NT2/D1 (cell line): Measurements from ENCODE around the gene MAP2.

Experiments
- DNase-seq: peaks from one replicate; pipeline ENCODE4 v3.0.0-alpha.2; 2011; ENCODE audit warnings: low read depth, low spot score
- H3K27me3 ChIP-seq: 2 replicates; pipeline ENCODE4 v1.6.0; 2011; ENCODE audit warnings: mild to moderate bottlenecking; ENCODE audit not compliant: insufficient read length, insufficient read depth
- H3K36me3 ChIP-seq: 2 replicates; pipeline ENCODE4 v1.6.1; 2011; ENCODE audit warnings: mild to moderate bottlenecking, low read length, mixed read lengths; ENCODE audit not compliant: insufficient read depth, insufficient read length
- H3K4me1 ChIP-seq: 2 replicates; pipeline ENCODE4 v1.5.1; 2011; ENCODE audit not compliant: insufficient read depth, insufficient read length
- H3K4me3 ChIP-seq: 2 replicates; pipeline ENCODE4 v1.5.1; 2011; ENCODE audit warnings: low read depth; ENCODE audit not compliant: insufficient read length
- H3K9ac ChIP-seq: 2 replicates; pipeline ENCODE4 v1.6.0; 2011; ENCODE audit warnings: low read depth; ENCODE audit not compliant: insufficient read length
- H3K9me3 ChIP-seq: 2 replicates; pipeline ENCODE4 v1.5.1; 2011; ENCODE audit warnings: mild to moderate bottlenecking, low read length; ENCODE audit not compliant: insufficient read depth
- SUZ12 ChIP-seq: IDR thresholded peaks from 2 replicates; pipeline ENCODE4 v1.6.1; 2011; ENCODE audit not compliant: insufficient read length, insufficient read depth; ENCODE audit errors: extremely low read depth
- YY1 ChIP-seq: IDR thresholded peaks from 2 replicates; pipeline ENCODE4 v1.6.1; 2011; ENCODE audit not compliant: insufficient read length, insufficient read depth
- ZNF274 ChIP-seq: IDR thresholded peaks from 2 replicates; pipeline ENCODE4 v1.6.1; 2011; ENCODE audit warnings: mild to moderate bottlenecking, low read depth, low read length

MAP2 gene

GRCh38 chr2:209556354-209556961 is 132.6 kb downstream of the MAP2 start:
- Histone ChIP-seq H3K36me3 (no peaks in the 10 kb centered on the region), H3K4me1 (no peaks in the 10 kb centered on the region), H3K4me3 (no peak overlapping the region), H3K9ac (no peak overlapping the region), H3K9me3 (no peaks in the 10 kb centered on the region), H3K27me3 (no peaks in the 10 kb centered on the region)
- DNase-seq, result no peak
- TF ChIP-seq ZNF274 (no peak), SUZ12 (no peak), YY1 (no peak)

DNA sequence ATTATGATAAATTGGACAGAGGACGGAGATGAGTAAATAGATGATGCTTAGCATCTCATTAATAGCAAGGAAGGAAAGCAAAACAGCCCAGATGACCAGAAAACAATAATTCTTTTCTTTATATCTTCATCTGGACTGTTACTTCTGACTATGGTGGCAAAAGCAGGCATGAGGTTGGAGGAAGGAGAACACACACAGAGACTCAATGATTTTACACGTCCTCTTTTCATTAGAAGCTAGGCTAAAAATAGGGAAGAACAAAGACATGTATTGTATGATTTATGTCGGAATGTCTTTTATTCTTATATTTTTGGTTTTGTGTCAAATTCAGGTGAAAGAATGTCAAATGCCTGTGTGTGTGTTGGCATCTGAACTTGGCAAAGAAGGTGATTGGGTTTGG is 137.1 kb downstream of the MAP2 start:
- Histone ChIP-seq H3K9ac (no peak overlapping the region), H3K4me1 (no peaks in the 10 kb centered on the region), H3K4me3 (no peak overlapping the region), H3K9me3 (no peaks in the 10 kb centered on the region), H3K36me3 (no peaks in the 10 kb centered on the region), H3K27me3 (no peaks in the 10 kb centered on the region)
- DNase-seq, result no peak
- TF ChIP-seq ZNF274, result no peak
- no peak for TF ChIP-seq YY1
- no peak for TF ChIP-seq SUZ12

DNA sequence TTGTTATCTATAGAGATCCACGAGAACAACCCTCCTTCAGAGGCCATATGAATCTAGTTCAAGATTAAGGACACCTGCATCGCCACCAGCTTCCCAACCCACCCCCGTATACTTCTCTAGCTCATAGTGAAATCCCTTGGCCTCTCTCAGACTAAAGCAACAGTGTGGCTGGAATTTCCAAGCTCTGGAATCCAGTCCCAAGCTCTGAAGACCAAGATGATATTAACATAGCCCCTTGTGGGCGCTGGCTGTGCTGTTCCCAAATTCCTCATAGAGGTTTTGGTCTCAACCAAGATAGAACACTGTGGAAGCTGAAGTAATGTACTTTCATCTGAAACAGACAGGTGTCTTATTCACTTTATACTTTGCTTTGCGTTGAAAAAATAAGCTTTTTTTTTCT is 139.6 kb downstream of the MAP2 start:
- Histone ChIP-seq H3K36me3 (no peaks in the 10 kb centered on the region), H3K9ac (no peak overlapping the region), H3K4me3 (no peak overlapping the region), H3K9me3 (no peaks in the 10 kb centered on the region), H3K4me1 (no peaks in the 10 kb centered on the region), H3K27me3 (no peaks in the 10 kb centered on the region)
- no peak for TF ChIP-seq SUZ12
- no peak for TF ChIP-seq ZNF274
- no peak for TF ChIP-seq YY1
- DNase-seq, result no peak

GRCh38 chr2:209564816-209565215 is 141.0 kb downstream of the MAP2 start:
- DNase-seq, result no peak
- TF ChIP-seq ZNF274 (no peak), SUZ12 (no peak), YY1 (no peak)
- Histone ChIP-seq H3K4me1 (no peaks in the 10 kb centered on the region), H3K9me3 (no peaks in the 10 kb centered on the region), H3K9ac (no peak overlapping the region), H3K27me3 (no peaks in the 10 kb centered on the region), H3K36me3 (no peaks in the 10 kb centered on the region), H3K4me3 (no peak overlapping the region)

DNA sequence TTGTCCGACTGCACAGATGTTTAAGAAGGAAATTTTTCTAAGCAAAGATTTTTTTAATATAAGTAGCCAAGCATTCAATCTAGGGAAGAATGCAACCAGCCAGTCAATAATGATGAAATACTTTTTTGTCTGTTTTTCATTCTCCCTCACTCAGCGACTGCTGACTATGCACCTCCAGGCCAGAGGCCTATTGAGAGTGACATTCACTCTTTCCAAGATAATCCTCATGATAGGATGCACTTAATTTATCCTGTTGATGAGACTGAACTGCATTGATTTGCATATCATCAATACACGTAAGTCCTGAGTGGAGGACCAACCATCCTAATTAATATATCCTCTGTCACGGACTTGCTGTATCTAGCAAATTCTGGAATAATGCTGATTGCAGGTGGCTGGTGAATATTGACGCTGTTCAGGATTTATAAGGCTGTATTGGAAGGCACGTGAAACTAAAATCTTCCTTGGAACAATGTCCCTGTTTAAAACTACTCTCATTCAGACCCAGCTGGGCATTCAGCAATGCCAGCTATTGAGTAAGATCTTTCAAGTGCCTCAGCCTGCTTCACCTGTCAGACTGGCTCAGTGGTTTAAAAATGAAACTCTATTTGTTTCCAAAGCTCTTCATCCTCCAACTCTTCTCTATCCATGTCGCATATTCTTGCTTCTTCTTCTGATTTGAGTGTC is 142.2 kb downstream of the MAP2 start:
- Histone ChIP-seq H3K36me3 (no peaks in the 10 kb centered on the region), H3K4me3 (no peak overlapping the region), H3K9ac (no peak overlapping the region), H3K9me3 (no peaks in the 10 kb centered on the region), H3K27me3 (no peaks in the 10 kb centered on the region), H3K4me1 (no peaks in the 10 kb centered on the region)
- TF ChIP-seq ZNF274 (no peak), YY1 (no peak), SUZ12 (no peak)
- DNase-seq, result no peak

DNA sequence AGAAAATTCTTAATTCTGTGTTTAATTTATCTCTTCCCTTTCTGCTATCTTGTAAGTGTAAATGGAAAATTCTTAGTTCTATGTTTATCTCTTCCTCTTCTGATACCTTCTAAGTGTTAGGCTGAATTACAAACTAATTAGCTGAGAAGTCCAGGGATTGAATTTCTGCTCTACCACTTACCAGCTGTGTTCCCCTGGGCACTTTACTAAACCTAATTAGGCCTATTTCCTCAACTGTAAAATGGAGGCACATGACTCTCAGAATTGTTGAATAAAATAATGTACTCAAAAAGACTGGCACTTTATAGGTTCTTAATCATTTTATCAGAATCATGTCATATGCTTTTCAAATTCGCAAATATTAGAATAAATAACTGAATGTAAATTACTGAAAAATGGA is 146.3 kb downstream of the MAP2 start:
- Histone ChIP-seq H3K4me3 (no peak overlapping the region), H3K36me3 (no peaks in the 10 kb centered on the region), H3K9me3 (no peaks in the 10 kb centered on the region), H3K27me3 (no peaks in the 10 kb centered on the region), H3K9ac (no peak overlapping the region), H3K4me1 (no peaks in the 10 kb centered on the region)
- no peak for DNase-seq
- TF ChIP-seq SUZ12 (no peak), ZNF274 (no peak), YY1 (no peak)

DNA sequence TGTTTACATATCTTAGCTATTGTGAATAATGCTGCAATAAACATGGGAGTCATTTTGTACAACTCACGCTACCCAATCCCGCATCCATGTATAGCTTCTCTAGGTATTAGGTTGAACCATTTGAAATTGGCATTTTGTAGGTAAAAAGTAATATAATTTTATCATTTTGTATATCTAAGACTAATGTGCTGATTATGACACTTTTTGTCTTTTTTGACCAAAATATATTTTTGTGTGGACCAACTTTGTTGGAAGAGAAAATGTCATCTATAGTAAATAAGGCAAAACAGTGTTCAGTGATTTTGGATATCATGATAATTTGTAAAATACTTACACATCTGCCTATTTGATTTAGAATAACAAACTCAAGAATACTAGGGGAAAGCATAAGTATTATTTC is 150.7 kb downstream of the MAP2 start:
- no peaks in the 10 kb centered on the region for H3K27me3 ChIP-seq
- no peaks in the 10 kb centered on the region for H3K4me1 ChIP-seq
- no peak for DNase-seq
- TF ChIP-seq SUZ12, result no peak
- TF ChIP-seq ZNF274, result no peak
- no peak for TF ChIP-seq YY1
- no peak overlapping the region for H3K9ac ChIP-seq
- no peaks in the 10 kb centered on the region for H3K9me3 ChIP-seq
- H3K4me3 ChIP-seq, result no peak overlapping the region
- H3K36me3 ChIP-seq, result no peaks in the 10 kb centered on the region
